Measurements from ENCODE around the gene NAP1L4. TPM values are rescaled to one million over a fixed set of nuclear protein-coding genes. Genes with fewer than 3 reads are reported as not detected.

Gene NAP1L4
- total and polyA plus RNA-seq, 2 donors: 133 to 157 TPM

- H3K27me3 ChIP-seq (ENCODE audit: control insufficient read depth in 2 of 2, insufficient read depth in 1 of 2, low read length in 1 of 2): no peaks in the 10 kb centered on the region
- 95% methylated on average over 21 of the region's 21 CpGs for WGBS
- no peak overlapping the region for H3K27ac ChIP-seq (ENCODE audit: low read depth in 1 of 2, low read length in 1 of 2)
- H3K4me3 ChIP-seq (ENCODE audit: low read length in 2 of 2): no peak overlapping the region
- H3K36me3 ChIP-seq (ENCODE audit: control insufficient read depth in 2 of 2, insufficient read depth in 2 of 2, low read length in 1 of 2): peaks cover 43 to 44% of the 10 kb centered on the region in 2 donors
- H3K9me3 ChIP-seq (ENCODE audit: control insufficient read depth in 2 of 2, insufficient read depth in 1 of 2, low read length in 1 of 2): no peaks in the 10 kb centered on the region
- peak in 1 of 9 donors; percentile 31 for DNase-seq (ENCODE audit: low read depth in 6 of 9, low spot score in 9 of 9)
- no peaks in the 10 kb centered on the region for H3K4me1 ChIP-seq (ENCODE audit: control insufficient read depth in 2 of 2, insufficient read depth in 2 of 2, low read length in 2 of 2)
Measured at GRCh38 chr11:3006505-3007260, 14.6 kb upstream of the NAP1L4 start.

- H3K4me1 ChIP-seq (ENCODE audit: control insufficient read depth in 2 of 2, insufficient read depth in 2 of 2, low read length in 2 of 2): no peaks in the 10 kb centered on the region
- no peaks in the 10 kb centered on the region for H3K27me3 ChIP-seq (ENCODE audit: control insufficient read depth in 2 of 2, insufficient read depth in 1 of 2, low read length in 1 of 2)
- DNase-seq (ENCODE audit: low read depth in 6 of 9, low spot score in 9 of 9): no peak
- no peaks in the 10 kb centered on the region for H3K9me3 ChIP-seq (ENCODE audit: control insufficient read depth in 2 of 2, insufficient read depth in 1 of 2, low read length in 1 of 2)
- H3K27ac ChIP-seq (ENCODE audit: low read depth in 1 of 2, low read length in 1 of 2): no peak overlapping the region
- WGBS: over 99% methylated on average over 10 of the region's 10 CpGs
- peaks cover 45 to 61% of the 10 kb centered on the region in 2 donors for H3K36me3 ChIP-seq (ENCODE audit: control insufficient read depth in 2 of 2, insufficient read depth in 2 of 2, low read length in 1 of 2)
- no peak overlapping the region for H3K4me3 ChIP-seq (ENCODE audit: low read length in 2 of 2)
Measured at GRCh38 chr11:3004481-3004880, 12.4 kb upstream of the NAP1L4 start.

GRCh38 chr11:3003396-3004231 lies 11.5 kb upstream of the NAP1L4 start:
- Histone ChIP-seq H3K27ac (ENCODE audit: low read depth in 1 of 2, low read length in 1 of 2) (no peak overlapping the region), H3K4me1 (ENCODE audit: control insufficient read depth in 2 of 2, insufficient read depth in 2 of 2, low read length in 2 of 2) (no peaks in the 10 kb centered on the region), H3K9me3 (ENCODE audit: control insufficient read depth in 2 of 2, insufficient read depth in 1 of 2, low read length in 1 of 2) (no peaks in the 10 kb centered on the region), H3K27me3 (ENCODE audit: control insufficient read depth in 2 of 2, insufficient read depth in 1 of 2, low read length in 1 of 2) (no peaks in the 10 kb centered on the region), H3K4me3 (ENCODE audit: low read length in 2 of 2) (no peak overlapping the region), H3K36me3 (ENCODE audit: control insufficient read depth in 2 of 2, insufficient read depth in 2 of 2, low read length in 1 of 2) (peaks cover 41 to 57% of the 10 kb centered on the region in 2 donors)
- 98% methylated on average over 12 of the region's 12 CpGs for WGBS
- no peak for DNase-seq (ENCODE audit: low read depth in 6 of 9, low spot score in 9 of 9)

- Histone ChIP-seq H3K27ac (ENCODE audit: low read depth in 1 of 2, low read length in 1 of 2) (no peak overlapping the region), H3K27me3 (ENCODE audit: control insufficient read depth in 2 of 2, insufficient read depth in 1 of 2, low read length in 1 of 2) (no peaks in the 10 kb centered on the region), H3K36me3 (ENCODE audit: control insufficient read depth in 2 of 2, insufficient read depth in 2 of 2, low read length in 1 of 2) (peaks cover 41 to 57% of the 10 kb centered on the region in 2 donors), H3K4me3 (ENCODE audit: low read length in 2 of 2) (no peak overlapping the region), H3K9me3 (ENCODE audit: control insufficient read depth in 2 of 2, insufficient read depth in 1 of 2, low read length in 1 of 2) (no peaks in the 10 kb centered on the region), H3K4me1 (ENCODE audit: control insufficient read depth in 2 of 2, insufficient read depth in 2 of 2, low read length in 2 of 2) (no peaks in the 10 kb centered on the region)
- 98% methylated on average over 8 of the region's 8 CpGs for WGBS
- DNase-seq (ENCODE audit: low read depth in 6 of 9, low spot score in 9 of 9): no peak
Measured at GRCh38 chr11:3002871-3003270, 10.7 kb upstream of the NAP1L4 start.

- Histone ChIP-seq H3K36me3 (ENCODE audit: control insufficient read depth in 2 of 2, insufficient read depth in 2 of 2, low read length in 1 of 2) (peaks cover 41 to 55% of the 10 kb centered on the region in 2 donors), H3K4me1 (ENCODE audit: control insufficient read depth in 2 of 2, insufficient read depth in 2 of 2, low read length in 2 of 2) (no peaks in the 10 kb centered on the region), H3K4me3 (ENCODE audit: low read length in 2 of 2) (no peak overlapping the region), H3K27ac (ENCODE audit: low read depth in 1 of 2, low read length in 1 of 2) (no peak overlapping the region), H3K27me3 (ENCODE audit: control insufficient read depth in 2 of 2, insufficient read depth in 1 of 2, low read length in 1 of 2) (no peaks in the 10 kb centered on the region), H3K9me3 (ENCODE audit: control insufficient read depth in 2 of 2, insufficient read depth in 1 of 2, low read length in 1 of 2) (no peaks in the 10 kb centered on the region)
- 95% methylated on average over 8 of the region's 8 CpGs for WGBS
- no peak for DNase-seq (ENCODE audit: low read depth in 6 of 9, low spot score in 9 of 9)
Measured at GRCh38 chr11:3002351-3002861, 10.3 kb upstream of the NAP1L4 start.

- WGBS: 99% methylated on average over 6 of the region's 6 CpGs
- Histone ChIP-seq H3K4me1 (ENCODE audit: control insufficient read depth in 2 of 2, insufficient read depth in 2 of 2, low read length in 2 of 2) (no peaks in the 10 kb centered on the region), H3K27ac (ENCODE audit: low read depth in 1 of 2, low read length in 1 of 2) (no peak overlapping the region), H3K9me3 (ENCODE audit: control insufficient read depth in 2 of 2, insufficient read depth in 1 of 2, low read length in 1 of 2) (no peaks in the 10 kb centered on the region), H3K36me3 (ENCODE audit: control insufficient read depth in 2 of 2, insufficient read depth in 2 of 2, low read length in 1 of 2) (peaks cover 41 to 48% of the 10 kb centered on the region in 2 donors), H3K27me3 (ENCODE audit: control insufficient read depth in 2 of 2, insufficient read depth in 1 of 2, low read length in 1 of 2) (no peaks in the 10 kb centered on the region), H3K4me3 (ENCODE audit: low read length in 2 of 2) (no peak overlapping the region)
- DNase-seq (ENCODE audit: low read depth in 6 of 9, low spot score in 9 of 9): no peak
Measured at GRCh38 chr11:3001496-3001895, 9.4 kb upstream of the NAP1L4 start.

GRCh38 chr11:3000032-3000961 lies 8.2 kb upstream of the NAP1L4 start:
- no peak overlapping the region for H3K27ac ChIP-seq (ENCODE audit: low read depth in 1 of 2, low read length in 1 of 2)

GRCh38 chr11:2999464-2999998 lies 7.4 kb upstream of the NAP1L4 start:
- no peak overlapping the region for H3K4me3 ChIP-seq (ENCODE audit: low read length in 2 of 2)
- H3K4me1 ChIP-seq (ENCODE audit: control insufficient read depth in 2 of 2, insufficient read depth in 2 of 2, low read length in 2 of 2): no peaks in the 10 kb centered on the region
- H3K9me3 ChIP-seq (ENCODE audit: control insufficient read depth in 2 of 2, insufficient read depth in 1 of 2, low read length in 1 of 2): no peaks in the 10 kb centered on the region
- H3K36me3 ChIP-seq (ENCODE audit: control insufficient read depth in 2 of 2, insufficient read depth in 2 of 2, low read length in 1 of 2): peaks cover 40 to 44% of the 10 kb centered on the region in 2 donors
- no peak overlapping the region for H3K27ac ChIP-seq (ENCODE audit: low read depth in 1 of 2, low read length in 1 of 2)
- DNase-seq (ENCODE audit: low read depth in 6 of 9, low spot score in 9 of 9): no peak
- 97% methylated on average over 10 of the region's 10 CpGs for WGBS
- H3K27me3 ChIP-seq (ENCODE audit: control insufficient read depth in 2 of 2, insufficient read depth in 1 of 2, low read length in 1 of 2): no peaks in the 10 kb centered on the region

More at GRCh38 chr11:3000032-3000961, 8.2 kb upstream of the NAP1L4 start:
- 97% methylated on average over 17 of the region's 17 CpGs for WGBS
- Histone ChIP-seq H3K27me3 (ENCODE audit: control insufficient read depth in 2 of 2, insufficient read depth in 1 of 2, low read length in 1 of 2) (no peaks in the 10 kb centered on the region), H3K9me3 (ENCODE audit: control insufficient read depth in 2 of 2, insufficient read depth in 1 of 2, low read length in 1 of 2) (no peaks in the 10 kb centered on the region), H3K4me3 (ENCODE audit: low read length in 2 of 2) (no peak overlapping the region), H3K36me3 (ENCODE audit: control insufficient read depth in 2 of 2, insufficient read depth in 2 of 2, low read length in 1 of 2) (peaks cover 41 to 46% of the 10 kb centered on the region in 2 donors), H3K4me1 (ENCODE audit: control insufficient read depth in 2 of 2, insufficient read depth in 2 of 2, low read length in 2 of 2) (no peaks in the 10 kb centered on the region)
- no peak for DNase-seq (ENCODE audit: low read depth in 6 of 9, low spot score in 9 of 9)

All from thymus (tissue), 11 donors.